Activated B cell treated with CpG ODN at 0.5 μM for 24 hours (primary cell): Measurements from ENCODE around the gene OCSTAMP. TPM values are rescaled to one million over a fixed set of nuclear protein-coding genes. Genes with fewer than 3 reads are reported as not detected.

Source experiments
- ATAC-seq: fragments of 200-7000 bp; cut with Tn5 transposase; one replicate; pipeline ENCODE4 v1.10.0; 2021; ENCODE audit warnings: low read depth, mild to moderate bottlenecking, moderate library complexity
- CTCF ChIA-PET: fragments of 350-600 bp; sonication (Branson Sonifier 250); formaldehyde crosslinking; loops from one replicate; lab custom pipeline; 2021; ENCODE audit warnings: antibody characterized with exemption; lab: Charles Lee
- POLR2A ChIA-PET: fragments of 350-600 bp; sonication (Branson Sonifier 250); formaldehyde crosslinking; loops from one replicate; lab custom pipeline; 2021; ENCODE audit warnings: antibody characterized with exemption; lab: Charles Lee
- DNase-seq: peaks from one replicate; pipeline ENCODE4 v3.0.0; 2022
- H3K27ac Mint-ChIP-seq: one replicate; pipeline ENCODE4 v1.8.0; 2020; ENCODE audit warnings: mixed read lengths
- H3K27me3 Mint-ChIP-seq: one replicate; pipeline ENCODE4 v1.8.0; 2021; ENCODE audit warnings: mixed read lengths
- H3K36me3 Mint-ChIP-seq: one replicate; pipeline ENCODE4 v1.8.0; 2021; ENCODE audit warnings: low read depth, mixed read lengths
- H3K4me1 Mint-ChIP-seq: one replicate; pipeline ENCODE4 v1.8.0; 2021; ENCODE audit warnings: mixed read lengths
- H3K4me3 Mint-ChIP-seq: one replicate; pipeline ENCODE4 v1.8.0; 2020; ENCODE audit warnings: mild to moderate bottlenecking, mixed read lengths
- H3K9me3 Mint-ChIP-seq: one replicate; pipeline ENCODE4 v1.8.0; 2020; ENCODE audit warnings: mixed read lengths
- CTCF ChIP-seq: fragments of 200-600 bp; IDR thresholded peaks from one replicate; pipeline ENCODE4 v1.8.0; 2022; ENCODE audit warnings: antibody characterized with exemption, mild to moderate bottlenecking
- intact Hi-C: fragments of 100-400 bp; cut with micrococcal nuclease; formaldehyde crosslinking; loops from one replicate; pipeline ENCODE4 v1.15.1; 2024
- total RNA-seq: library from RNA; stranded (reverse); gene quantifications from 2 replicates; pipeline ENCODE4 v1.2.3, GENCODE V29; 2022

OCSTAMP gene
- total RNA-seq, 1 donor from 2014 or later: not detected

- ChIA-PET POLR2A (no interaction called here), CTCF (no interaction called here)
- DNase-seq (no peak), ATAC-seq (no peak)
- Mint-ChIP-seq H3K9me3 (no peaks in the 10 kb centered on the region), H3K27ac (no peak overlapping the region), H3K4me3 (no peak overlapping the region), H3K27me3 (no peaks in the 10 kb centered on the region), H3K36me3 (no peaks in the 10 kb centered on the region), H3K4me1 (peaks cover 38% of the 10 kb centered on the region)
- intact Hi-C loops: no loop called here
- TF ChIP-seq CTCF: no peak
Measured at GRCh38 chr20:46548688-46549087, 1.8 kb downstream of the OCSTAMP start.

- ChIA-PET CTCF (no interaction called here), POLR2A (no interaction called here)
- intact Hi-C loops: no loop called here
- no peak overlapping the region for H3K27ac Mint-ChIP-seq
- TF ChIP-seq CTCF: no peak
- H3K4me3 Mint-ChIP-seq: no peak overlapping the region
- no peaks in the 10 kb centered on the region for H3K36me3 Mint-ChIP-seq
- H3K9me3 Mint-ChIP-seq: no peaks in the 10 kb centered on the region
- ATAC-seq (no peak), DNase-seq (no peak)
- H3K4me1 Mint-ChIP-seq: peaks cover 32% of the 10 kb centered on the region
- H3K27me3 Mint-ChIP-seq: no peaks in the 10 kb centered on the region
Measured at GRCh38 chr20:46547995-46548394, 2.5 kb downstream of the OCSTAMP start.

- TF ChIP-seq CTCF: no peak
- H3K4me3 Mint-ChIP-seq: no peak overlapping the region
- H3K27ac Mint-ChIP-seq: no peak overlapping the region
- ChIA-PET CTCF (no interaction called here), POLR2A (no interaction called here)
- no peaks in the 10 kb centered on the region for H3K9me3 Mint-ChIP-seq
- no peaks in the 10 kb centered on the region for H3K36me3 Mint-ChIP-seq
- intact Hi-C loops: no loop called here
- DNase-seq (no peak), ATAC-seq (no peak)
- H3K4me1 Mint-ChIP-seq: peaks cover 22% of the 10 kb centered on the region
- H3K27me3 Mint-ChIP-seq: no peaks in the 10 kb centered on the region
Measured at GRCh38 chr20:46546936-46547335, 3.5 kb downstream of the OCSTAMP start.

- intact Hi-C loops: no loop called here
- no peak for ATAC-seq
- no peaks in the 10 kb centered on the region for H3K27me3 Mint-ChIP-seq
- H3K27ac Mint-ChIP-seq: no peak overlapping the region
- DNase-seq: no peak
- no peaks in the 10 kb centered on the region for H3K36me3 Mint-ChIP-seq
- POLR2A ChIA-PET: no interaction called here
- no peak for TF ChIP-seq CTCF
- H3K4me3 Mint-ChIP-seq: no peak overlapping the region
- CTCF ChIA-PET: no interaction called here
- H3K4me1 Mint-ChIP-seq: peaks cover 16% of the 10 kb centered on the region
- H3K9me3 Mint-ChIP-seq: no peaks in the 10 kb centered on the region
Measured at GRCh38 chr20:46546298-46546697, 4.2 kb downstream of the OCSTAMP start.

- Mint-ChIP-seq H3K36me3 (no peaks in the 10 kb centered on the region), H3K4me1 (peaks cover 13% of the 10 kb centered on the region), H3K27me3 (no peaks in the 10 kb centered on the region), H3K27ac (no peak overlapping the region), H3K4me3 (no peak overlapping the region), H3K9me3 (no peaks in the 10 kb centered on the region)
- ChIA-PET POLR2A (no interaction called here), CTCF (no interaction called here)
- DNase-seq (no peak), ATAC-seq (no peak)
- TF ChIP-seq CTCF: no peak
- intact Hi-C loops: no loop called here
Measured at GRCh38 chr20:46545827-46546138, 4.7 kb downstream of the OCSTAMP start.
